GM19023 (cell line): ENCODE data around the gene SIRPA.
"Not testable (repeated sequence)": the region's sequence is repeated elsewhere in the genome, so short reads cannot be mapped to it uniquely, and the experiment has no call there.

Experiments
- ATAC-seq: cut with Tn5 transposase; IDR thresholded peaks from one replicate; pipeline ENCODE4 v1.9.1; 2021; ENCODE audit warnings: mild to moderate bottlenecking, moderate library complexity; ENCODE audit not compliant: unreplicated experiment

SIRPA gene

GRCh38 chr20:1906361-1907051 lies 11.3 kb downstream of the SIRPA start:
- no peak for ATAC-seq

GRCh38 chr20:1907586-1907985 lies 12.4 kb downstream of the SIRPA start:
- ATAC-seq = no peak

- no peak for ATAC-seq
Measured at GRCh38 chr20:1908191-1908590, 13.0 kb downstream of the SIRPA start.

GRCh38 chr20:1909097-1909496 lies 13.9 kb downstream of the SIRPA start:
- no peak for ATAC-seq

GRCh38 chr20:1911536-1911935 lies 16.3 kb downstream of the SIRPA start:
- no peak for ATAC-seq

- ATAC-seq = no peak
Measured at GRCh38 chr20:1912053-1912452, 16.8 kb downstream of the SIRPA start.

GRCh38 chr20:1912646-1913045 lies 17.4 kb downstream of the SIRPA start:
- no peak for ATAC-seq

- ATAC-seq = not testable (repeated sequence)
Measured at GRCh38 chr20:1915233-1915632, 20.0 kb downstream of the SIRPA start.

- ATAC-seq = no peak
Measured at GRCh38 chr20:1915725-1916124, 20.5 kb downstream of the SIRPA start.

- ATAC-seq = no peak
Measured at GRCh38 chr20:1917786-1918185, 22.6 kb downstream of the SIRPA start.

- ATAC-seq = no peak
Measured at GRCh38 chr20:1918491-1919165, 23.4 kb downstream of the SIRPA start.

- ATAC-seq = no peak
Measured at GRCh38 chr20:1920252-1920651, 25.0 kb downstream of the SIRPA start.

GRCh38 chr20:1920826-1921225 lies 25.6 kb downstream of the SIRPA start:
- no peak for ATAC-seq

GRCh38 chr20:1921985-1922384 lies 26.8 kb downstream of the SIRPA start:
- ATAC-seq = not testable (repeated sequence)

- no peak for ATAC-seq
Measured at GRCh38 chr20:1922786-1923185, 27.6 kb downstream of the SIRPA start.

- no peak for ATAC-seq
Measured at GRCh38 chr20:1924910-1925861, 30.0 kb downstream of the SIRPA start.

- no peak for ATAC-seq
Measured at GRCh38 chr20:1926237-1926636, 31.0 kb downstream of the SIRPA start.

GRCh38 chr20:1927217-1927616 lies 32.0 kb downstream of the SIRPA start:
- ATAC-seq = no peak

GRCh38 chr20:1928154-1928553 lies 32.9 kb downstream of the SIRPA start:
- ATAC-seq = no peak

- ATAC-seq = no peak
Measured at GRCh38 chr20:1928782-1929181, 33.6 kb downstream of the SIRPA start.

GRCh38 chr20:1929460-1929859 lies 34.3 kb downstream of the SIRPA start:
- no peak for ATAC-seq

- ATAC-seq = no peak
Measured at GRCh38 chr20:1930165-1930564, 35.0 kb downstream of the SIRPA start.
